Lung (tissue), 12 donors: ENCODE results near the gene DOCK3. TPM values are rescaled to one million over a fixed set of nuclear protein-coding genes. Genes with fewer than 3 reads are reported as not detected.
A peak's percentile ranks its signal among the peaks of the same experiment; 100 is the strongest.

Source experiments
- ATAC-seq: fragments of 200-7000 bp; cut with Tn5 transposase; one replicate; pipeline ENCODE4 v1.9.1; 2020; ENCODE audit warnings: moderate number of reproducible peaks; ENCODE audit not compliant: insufficient read depth, low FRiP score
- DNase-seq, 3 donors: peaks; one replicate each; pipeline ENCODE4 v3.0.0-alpha.2; 2013 to 2017
- H3K27ac ChIP-seq, 2 donors: one replicate each; pipeline ENCODE4 v1.5.1; 2013; ENCODE audit warnings: mild to moderate bottlenecking in 2 of 2, moderate library complexity in 2 of 2, control low read depth in 1 of 2, inconsistent platforms in 1 of 2, low read depth in 1 of 2, low read length in 1 of 2
- H3K27me3 ChIP-seq, 3 donors: one replicate each; pipeline ENCODE4 v1.5.1; 2013; ENCODE audit warnings: low read length in 2 of 3; ENCODE audit not compliant: control insufficient read depth in 3 of 3, insufficient read depth in 3 of 3
- H3K36me3 ChIP-seq, 4 donors: one replicate each; pipeline ENCODE4 v1.5.1; 2013; ENCODE audit warnings: low read length in 4 of 4, mild to moderate bottlenecking in 1 of 4, moderate library complexity in 1 of 4; ENCODE audit not compliant: control insufficient read depth in 4 of 4, insufficient read depth in 4 of 4
- H3K4me1 ChIP-seq, 5 donors: one replicate each; pipeline ENCODE4 v1.5.1; 2013; ENCODE audit warnings: low read length in 5 of 5, mild to moderate bottlenecking in 2 of 5, moderate library complexity in 1 of 5; ENCODE audit not compliant: control insufficient read depth in 5 of 5, insufficient read depth in 5 of 5
- H3K4me3 ChIP-seq: one replicate; pipeline ENCODE4 v1.5.1; 2013; ENCODE audit warnings: mild to moderate bottlenecking, control low read depth, moderate library complexity
- H3K9ac ChIP-seq, 2 donors: one replicate each; pipeline ENCODE4 v1.5.1; 2013; ENCODE audit warnings: low read length in 2 of 2, control low read depth in 1 of 2; ENCODE audit not compliant: insufficient read depth in 1 of 2
- H3K9me3 ChIP-seq, 4 donors: one replicate each; pipeline ENCODE4 v1.5.1; 2013; ENCODE audit warnings: low read length in 3 of 4, mild to moderate bottlenecking in 1 of 4, moderate library complexity in 1 of 4; ENCODE audit not compliant: control insufficient read depth in 4 of 4, insufficient read depth in 3 of 4
- CTCF ChIP-seq: IDR thresholded peaks from 2 replicates; pipeline ENCODE4 v1.5.1; 2012; ENCODE audit warnings: mild to moderate bottlenecking; ENCODE audit errors: control extremely low read depth, extremely low read depth
- WGBS, 2 donors: extraction: QIAGEN DNeasy Blood & Tissue Kit; methylation state at CpG; one replicate each; pipeline ENCODE4 v1.1.7; 2013; 5-methylcytosine and 5-hydroxymethylcytosine counted together
- polyA plus RNA-seq, 2 donors: library from polyadenylated mRNA; stranded (reverse); fragments of 200-250 nt; gene quantifications; one replicate each; pipeline ENCODE4 v1.2.1, GENCODE V29; 2013
- total RNA-seq, 2 donors: library from RNA; depleted of rRNA in 1 of 2; stranded (reverse); fragments of >200 nt in 1 of 2; gene quantifications; one replicate each; pipeline ENCODE4 v1.2.1, GENCODE V29; 2014 to 2021
- donor health status: control.
- donor health status: control.
- donor health status: Bipolar disorder and iron deficiency.
- donor health status: healthy.
- donor health status: DM: yes; HTN: yes; CAD: no.

The DOCK3 gene
- total and polyA plus RNA-seq, 4 donors: 0.06 to 1.4 (median 0.34) TPM

DNA sequence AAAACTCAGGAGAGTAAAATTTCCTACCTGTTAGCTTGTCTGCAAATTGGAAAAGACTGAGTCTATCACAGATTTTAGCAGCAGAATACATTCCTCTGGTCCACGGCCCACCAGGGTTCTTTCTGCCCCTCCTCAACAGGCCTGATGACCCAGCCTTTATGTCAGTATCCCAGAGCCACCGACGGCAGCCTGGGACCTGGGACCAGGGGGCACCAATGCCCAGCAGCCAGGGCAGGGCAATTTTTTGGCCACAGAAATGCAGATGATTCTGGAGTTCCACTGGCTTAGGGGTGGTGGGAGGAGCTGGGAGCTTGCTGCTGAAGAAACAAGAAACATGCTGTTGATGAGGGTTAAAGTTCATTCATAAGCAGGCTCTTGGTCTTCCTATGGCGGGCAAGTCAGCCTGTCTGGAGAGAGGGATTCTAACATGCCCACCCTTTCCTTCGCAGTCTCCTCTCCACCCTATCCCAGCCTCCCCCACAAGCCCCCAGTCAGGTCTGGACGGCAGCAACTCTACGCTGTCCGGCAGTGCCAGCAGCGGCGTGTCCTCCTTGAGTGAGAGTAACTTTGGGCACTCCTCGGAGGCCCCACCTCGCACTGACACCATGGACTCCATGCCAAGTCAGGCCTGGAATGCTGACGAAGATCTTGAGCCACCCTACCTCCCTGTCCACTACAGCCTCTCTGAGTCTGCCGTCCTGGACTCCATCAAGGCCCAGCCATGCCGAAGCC, 706.0 kb downstream of the DOCK3 start:
- Histone ChIP-seq H3K4me3 (no peak overlapping the region), H3K4me1 (peaks cover 0 to 11% (median 0%) of the 10 kb centered on the region in 5 donors), H3K27me3 (no peaks in the 10 kb centered on the region), H3K36me3 (peaks cover 0 to 8% (median 0%) of the 10 kb centered on the region in 4 donors), H3K9ac (no peak overlapping the region), H3K9me3 (no peaks in the 10 kb centered on the region), H3K27ac (no peak overlapping the region)
- DNase-seq: peak in 1 of 3 donors; percentile 7
- no peak for ATAC-seq
- no peak for TF ChIP-seq CTCF
- 88 to 94% methylated on average over 15 of the region's 15 CpGs for WGBS, 2 donors

- peaks cover 0 to 8% (median 1%) of the 10 kb centered on the region in 4 donors for H3K36me3 ChIP-seq
- ATAC-seq (no peak), DNase-seq (peak in 1 of 3 donors; percentile 11)
- no peak overlapping the region for H3K4me3 ChIP-seq
- no peaks in the 10 kb centered on the region for H3K9me3 ChIP-seq
- H3K4me1 ChIP-seq: peaks cover 0 to 17% (median 0%) of the 10 kb centered on the region in 5 donors
- TF ChIP-seq CTCF: no peak
- H3K27me3 ChIP-seq: no peaks in the 10 kb centered on the region
- no peak overlapping the region for H3K9ac ChIP-seq
- 92 to 94% methylated on average over 18 of the region's 18 CpGs for WGBS, 2 donors
- H3K27ac ChIP-seq: no peak overlapping the region
Observed at GRCh38 chr3:51381333-51381705, 706.6 kb downstream of the DOCK3 start.

DNA sequence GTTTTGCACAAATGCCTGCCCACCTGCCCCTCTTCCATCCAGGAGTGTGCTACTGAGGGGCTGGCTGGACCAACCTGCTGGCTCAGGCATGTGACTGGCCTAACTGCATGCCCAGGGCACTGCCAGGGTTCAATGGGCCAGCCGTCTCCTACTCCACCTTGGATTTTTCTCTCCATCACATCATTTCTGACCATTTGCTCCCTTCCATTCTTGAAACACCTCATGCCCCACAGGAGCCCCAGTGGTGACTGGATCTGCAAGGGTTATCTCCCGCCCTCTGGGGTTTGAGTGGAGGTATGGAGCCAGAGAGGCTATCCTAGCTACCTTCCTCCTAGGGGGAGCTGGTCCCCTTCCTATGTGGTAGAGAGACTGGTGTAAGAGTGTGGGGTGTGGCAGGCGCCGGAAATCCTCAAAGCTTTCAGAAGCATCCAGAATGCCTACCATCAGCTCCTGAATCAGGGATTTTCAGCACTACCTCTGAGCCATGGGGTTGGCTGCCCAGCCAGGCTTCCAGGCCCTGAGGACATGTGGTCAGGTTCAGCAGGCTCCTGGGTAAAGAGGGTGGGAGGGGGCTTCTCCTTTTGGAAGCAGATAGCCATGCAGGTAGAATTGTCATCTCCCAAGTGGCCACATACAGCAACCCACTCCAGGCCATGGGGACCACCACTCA, 707.5 kb downstream of the DOCK3 start:
- DNase-seq: peak in 1 of 3 donors; percentile 4

More for the DNA sequence above, 707.5 kb downstream of the DOCK3 start:
- WGBS, 2 donors: 91 to 95% methylated on average over 4 of the region's 4 CpGs
- Histone ChIP-seq H3K4me3 (no peak overlapping the region), H3K4me1 (peaks cover 0 to 23% (median 4%) of the 10 kb centered on the region in 5 donors), H3K36me3 (peaks cover 0 to 11% (median 4%) of the 10 kb centered on the region in 4 donors), H3K27ac (no peak overlapping the region), H3K9ac (no peak overlapping the region), H3K9me3 (no peaks in the 10 kb centered on the region), H3K27me3 (no peaks in the 10 kb centered on the region)
- no peak for ATAC-seq
- TF ChIP-seq CTCF: no peak
